Fibroblast of lung (primary cell): ENCODE measurements around the gene LDLRAD4.

Experiments used
- EZH2 ChIP-seq: IDR thresholded peaks from 2 replicates; pipeline ENCODE4 v1.5.1; 2012; ENCODE audit warnings: low read length, control low read depth, mild to moderate bottlenecking; ENCODE audit errors: missing control alignments
- TF ChIP-seq, protein P1 (sequence below), 2 donors: IDR thresholded peaks in 1 of 2; conservative IDR thresholded peaks in 1 of 2; 1 replicate in 1 of 2; 2 replicates in 1 of 2; pipeline ENCODE4 v1.5.1; 2011 to 2012; ENCODE audit warnings: low read length in 2 of 2, control low read depth in 1 of 2, inconsistent platforms in 1 of 2, low read depth in 1 of 2, mild to moderate bottlenecking in 1 of 2

DNA sequence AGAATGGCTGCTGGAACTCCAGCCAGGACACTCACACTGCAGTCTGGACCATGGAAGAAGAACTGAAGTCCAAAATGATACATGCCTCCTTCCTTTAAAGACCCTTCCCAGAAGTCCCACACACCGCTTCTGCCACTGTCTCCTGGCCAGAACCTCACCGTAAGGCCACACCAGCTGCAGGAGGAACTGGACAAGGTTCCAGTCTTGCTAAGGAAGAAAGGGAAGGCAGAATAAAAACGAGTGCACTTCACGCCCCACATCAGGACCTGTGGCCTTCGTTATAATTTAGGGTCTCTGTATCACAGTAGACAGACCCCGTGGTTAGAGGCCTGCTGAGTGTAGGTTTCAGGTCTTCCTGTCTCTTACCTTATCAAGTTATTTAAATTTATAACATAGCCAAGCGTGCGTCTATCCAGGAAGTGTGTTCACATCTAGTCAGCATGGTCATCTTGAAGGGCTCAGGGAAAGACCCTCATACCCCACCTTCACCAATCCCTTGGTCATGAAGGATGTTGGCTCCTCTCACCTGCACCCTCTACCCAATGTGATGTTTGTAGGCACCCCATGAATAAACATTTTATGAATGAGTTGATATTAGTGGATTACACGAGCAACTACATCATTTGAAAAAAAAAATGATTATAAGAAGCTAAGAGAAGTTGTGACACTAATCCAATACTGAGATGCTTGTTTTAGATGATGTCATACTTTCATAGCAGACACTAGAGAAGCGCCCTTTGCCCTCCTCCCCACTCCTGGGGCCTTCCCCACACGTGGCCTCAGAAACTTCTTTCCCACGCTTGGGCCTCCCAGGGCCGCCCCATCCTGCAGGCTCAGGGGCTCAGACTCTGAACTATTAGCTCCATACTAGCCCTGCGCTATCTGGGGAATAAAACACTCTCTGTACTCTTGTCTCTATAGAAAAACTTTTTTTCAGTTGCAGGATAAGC lies 350.2 kb downstream of the LDLRAD4 start:
- TF ChIP-seq, protein P1, sequence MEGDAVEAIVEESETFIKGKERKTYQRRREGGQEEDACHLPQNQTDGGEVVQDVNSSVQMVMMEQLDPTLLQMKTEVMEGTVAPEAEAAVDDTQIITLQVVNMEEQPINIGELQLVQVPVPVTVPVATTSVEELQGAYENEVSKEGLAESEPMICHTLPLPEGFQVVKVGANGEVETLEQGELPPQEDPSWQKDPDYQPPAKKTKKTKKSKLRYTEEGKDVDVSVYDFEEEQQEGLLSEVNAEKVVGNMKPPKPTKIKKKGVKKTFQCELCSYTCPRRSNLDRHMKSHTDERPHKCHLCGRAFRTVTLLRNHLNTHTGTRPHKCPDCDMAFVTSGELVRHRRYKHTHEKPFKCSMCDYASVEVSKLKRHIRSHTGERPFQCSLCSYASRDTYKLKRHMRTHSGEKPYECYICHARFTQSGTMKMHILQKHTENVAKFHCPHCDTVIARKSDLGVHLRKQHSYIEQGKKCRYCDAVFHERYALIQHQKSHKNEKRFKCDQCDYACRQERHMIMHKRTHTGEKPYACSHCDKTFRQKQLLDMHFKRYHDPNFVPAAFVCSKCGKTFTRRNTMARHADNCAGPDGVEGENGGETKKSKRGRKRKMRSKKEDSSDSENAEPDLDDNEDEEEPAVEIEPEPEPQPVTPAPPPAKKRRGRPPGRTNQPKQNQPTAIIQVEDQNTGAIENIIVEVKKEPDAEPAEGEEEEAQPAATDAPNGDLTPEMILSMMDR (conservative IDR thresholded peaks at IDR 0.05 in 1 of 2, IDR thresholded peaks at IDR 0.05 in 1 of 2; ENCODE audit: low read depth in 1 of 2, low read length in 2 of 2): no peak
- no peak for TF ChIP-seq EZH2
